H1 (cell line): ENCODE results near the gene FXR2. TPM values are rescaled to one million over a fixed set of nuclear protein-coding genes. Genes with fewer than 3 reads are reported as not detected.

ENCODE experiments used
- ATF3 ChIP-seq: IDR thresholded peaks from 2 replicates; pipeline ENCODE4 v1.6.1; 2011; ENCODE audit warnings: low read depth, mild to moderate bottlenecking, low read length; ENCODE audit not compliant: insufficient read depth
- BCL11A ChIP-seq, 2 experiments: IDR thresholded peaks; one replicate each; pipeline ENCODE4 v1.6.1; 2011; ENCODE audit warnings: low read depth in 2 of 2, low read length in 2 of 2, mild to moderate bottlenecking in 2 of 2
- CHD1 ChIP-seq: IDR thresholded peaks from 2 replicates; pipeline ENCODE4 v1.6.1; 2012; ENCODE audit warnings: low read depth, low read length, improper control_type of control experiment
- CHD2 ChIP-seq: IDR thresholded peaks from 2 replicates; pipeline ENCODE4 v1.6.1; 2012; ENCODE audit warnings: low read length, improper control_type of control experiment
- CTBP2 ChIP-seq: IDR thresholded peaks from 2 replicates; pipeline ENCODE4 v1.7.0; 2011; ENCODE audit warnings: borderline replicate concordance, mild to moderate bottlenecking, moderate library complexity, mixed read lengths, low read length; ENCODE audit not compliant: insufficient read depth, insufficient read length
- E2F6 ChIP-seq: IDR thresholded peaks from 2 replicates; pipeline ENCODE4 v1.6.1; 2012; ENCODE audit warnings: inconsistent platforms
- EP300 ChIP-seq, 2 experiments: IDR thresholded peaks; 1 replicate in 1 of 2; 2 replicates in 1 of 2; pipeline ENCODE4 v1.6.1; 2011 to 2012; ENCODE audit warnings: low read depth in 2 of 2, low read length in 2 of 2, mild to moderate bottlenecking in 2 of 2, borderline replicate concordance in 1 of 2, inconsistent platforms in 1 of 2, moderate library complexity in 1 of 2
- EZH2 ChIP-seq: fragments of 200-600 bp; sonication (generic); IDR thresholded peaks from 2 replicates; pipeline ENCODE4 v1.7.1; 2012; ENCODE audit warnings: low read depth, mild to moderate bottlenecking, moderate library complexity, low read length, inconsistent platforms; ENCODE audit not compliant: severe bottlenecking
- GABPA ChIP-seq: IDR thresholded peaks from 2 replicates; pipeline ENCODE4 v1.6.1; 2011; ENCODE audit warnings: mild to moderate bottlenecking, low read length, moderate library complexity, borderline replicate concordance; ENCODE audit not compliant: insufficient read depth
- GTF2F1 ChIP-seq: IDR thresholded peaks from 2 replicates; pipeline ENCODE4 v1.6.1; 2012; ENCODE audit warnings: low read depth, low read length, improper control_type of control experiment, borderline replicate concordance
- HDAC2 ChIP-seq, 2 experiments: fragments of 300-600 bp in 1 of 2; sonication (generic) in 1 of 2; IDR thresholded peaks; 2 replicates each; pipeline ENCODE4 v1.6.1; 2011 to 2012; ENCODE audit warnings: low read depth in 2 of 2, low read length in 2 of 2, mild to moderate bottlenecking in 2 of 2, moderate library complexity in 2 of 2, borderline replicate concordance in 1 of 2, inconsistent platforms in 1 of 2
- JUND ChIP-seq: IDR thresholded peaks from 2 replicates; pipeline ENCODE4 v1.6.1; 2011; ENCODE audit warnings: mild to moderate bottlenecking, improper control_type of control experiment, low read length
- NRF1 ChIP-seq: IDR thresholded peaks from 2 replicates; pipeline ENCODE4 v1.6.1; 2011; ENCODE audit warnings: mild to moderate bottlenecking, low read depth, low read length, improper control_type of control experiment
- PHF8 ChIP-seq: fragments of 200-600 bp; sonication (generic); conservative IDR thresholded peaks from 2 replicates; pipeline ENCODE4 v1.7.1; 2012; ENCODE audit warnings: low read depth, mild to moderate bottlenecking, inconsistent platforms, low read length, moderate library complexity
- POLR2AphosphoS5 ChIP-seq: IDR thresholded peaks from 2 replicates; pipeline ENCODE4 v1.6.1; 2011; ENCODE audit warnings: low read depth, low read length
- POU5F1 ChIP-seq: IDR thresholded peaks from 2 replicates; pipeline ENCODE4 v1.6.1; 2011; ENCODE audit warnings: low read depth, mild to moderate bottlenecking, low read length, moderate library complexity
- SIN3A ChIP-seq, 2 experiments: IDR thresholded peaks in 1 of 2; conservative IDR thresholded peaks in 1 of 2; 2 replicates each; pipeline ENCODE4 v1.6.1; 2011 to 2012; ENCODE audit warnings: low read length in 2 of 2, improper control_type of control experiment in 1 of 2, low read depth in 1 of 2, mild to moderate bottlenecking in 1 of 2
- SP1 ChIP-seq: IDR thresholded peaks from 2 replicates; pipeline ENCODE4 v1.6.1; 2011; ENCODE audit warnings: low read depth, low read length
- TAF1 ChIP-seq: IDR thresholded peaks from 2 replicates; pipeline ENCODE4 v1.6.1; 2011; ENCODE audit warnings: mild to moderate bottlenecking, low read depth, low read length
- TEAD4 ChIP-seq: IDR thresholded peaks from 2 replicates; pipeline ENCODE4 v1.6.1; 2012; ENCODE audit warnings: low read depth, low read length, inconsistent platforms, mixed read lengths
- ZNF274 ChIP-seq: IDR thresholded peaks from 2 replicates; pipeline ENCODE4 v1.7.0; 2012; ENCODE audit warnings: low read length, borderline replicate concordance; ENCODE audit errors: extremely low read depth
- polyA plus RNA-seq, 7 experiments: library from polyadenylated mRNA; depleted of rRNA in 3 of 7; stranded (reverse) in 5 of 7; unstranded in 2 of 7; fragments of >200 nt in 5 of 7; fragments of 200-250 nt in 2 of 7; gene quantifications; 1 replicate in 5 of 7; 2 replicates in 1 of 7; 4 replicates in 1 of 7; pipeline versions ENCODE4 v1.2.1 to v1.2.3, GENCODE V29; 2011 to 2013; ENCODE audit warnings: missing spikeins in 2 of 7, mixed read lengths in 2 of 7
- total RNA-seq: library from RNA; stranded (reverse); fragmentation: NEBNext Ultra II Directional; extraction: Animal tissue kit (Norgen Biotek cat#: 25700); gene quantifications from 2 replicates; pipeline ENCODE4 v1.2.1, GENCODE V29; 2021

FXR2 gene
- total and polyA plus RNA-seq, 2 of the 8 experiments (the other 6 are each of a cell fraction or from before 2014, with no cell fraction given), result 26.2 to 44.0 TPM

- TF ChIP-seq SIN3A (conservative IDR thresholded peaks at IDR 0.05 in 1 of 2, IDR thresholded peaks at IDR 0.05 in 1 of 2; ENCODE audit: low read depth in 1 of 2, low read length in 2 of 2), result peak in 1 of 2 experiments; percentile 65; a peak in 1 of 4 replicates
- TF ChIP-seq SP1, result peak; percentile 99
- no peak for TF ChIP-seq HDAC2 (IDR thresholded peaks at IDR 0.05; ENCODE audit: borderline replicate concordance in 1 of 2, low read depth in 2 of 2, low read length in 2 of 2)
- no peak for TF ChIP-seq EP300 (IDR thresholded peaks at IDR 0.05; ENCODE audit: borderline replicate concordance in 1 of 2, low read depth in 2 of 2, low read length in 2 of 2)
- no peak for TF ChIP-seq TEAD4
- no peak for TF ChIP-seq ATF3
- TF ChIP-seq CHD1, result peak; percentile 70; the same call in 1 of the 2 replicates
- no peak for TF ChIP-seq POU5F1
- no peak for TF ChIP-seq ZNF274
- TF ChIP-seq GABPA, result peak; percentile 79; the same call in 1 of the 2 replicates
- peak; percentile 97 for TF ChIP-seq POLR2AphosphoS5
- TF ChIP-seq EZH2, result no peak
- TF ChIP-seq NRF1, result no peak; the same call in 1 of the 2 replicates
- no peak for TF ChIP-seq BCL11A (IDR thresholded peaks at IDR 0.05; ENCODE audit: low read depth in 2 of 2, low read length in 2 of 2)
- peak; percentile 97 for TF ChIP-seq GTF2F1
- TF ChIP-seq JUND, result no peak
- no peak for TF ChIP-seq E2F6
- TF ChIP-seq CTBP2, result no peak
- TF ChIP-seq TAF1, result peak; percentile 99
- peak; percentile 96 for TF ChIP-seq CHD2
- TF ChIP-seq PHF8, result peak; percentile 96
Observed at GRCh38 chr17:7572588-7573323, 41.9 kb downstream of the FXR2 start (continued).
